Measurements from ENCODE around the gene NAALADL2.

Gene NAALADL2

GRCh38 chr3:175335229-175335628, 476.1 kb downstream of the NAALADL2 start:
- Histone ChIP-seq H3K9me3 (ENCODE audit: insufficient read depth, low read length) (no peaks in the 10 kb centered on the region), H4K20me1 (ENCODE audit: insufficient read depth, low read length) (no peaks in the 10 kb centered on the region), H3K36me3 (replicated peaks; ENCODE audit: low read depth, low read length) (no peaks in the 10 kb centered on the region), H3K4me2 (ENCODE audit: low read length) (no peak overlapping the region), H3K4me3 (ENCODE audit: low read length) (no peak overlapping the region), H3K27ac (ENCODE audit: low read length) (no peak overlapping the region), H3K9ac (ENCODE audit: low read length) (no peak overlapping the region), H2AFZ (ENCODE audit: low read depth, low read length) (no peak overlapping the region), H3K27me3 (ENCODE audit: low read depth, low read length) (no peaks in the 10 kb centered on the region), H3K4me1 (ENCODE audit: low read length) (peaks cover 9% of the 10 kb centered on the region), H3K79me2 (ENCODE audit: low read length) (no peaks in the 10 kb centered on the region)
- TF ChIP-seq CTCF (IDR thresholded peaks at IDR 0.05; ENCODE audit: low read depth, low read length) (no peak), EZH2phosphoT487 (IDR thresholded peaks at IDR 0.05; ENCODE audit: low read depth) (no peak)

GRCh38 chr3:175336406-175337133, 477.4 kb downstream of the NAALADL2 start:
- Histone ChIP-seq H3K36me3 (replicated peaks; ENCODE audit: low read depth, low read length) (no peaks in the 10 kb centered on the region), H3K4me1 (ENCODE audit: low read length) (peaks cover 9% of the 10 kb centered on the region), H2AFZ (ENCODE audit: low read depth, low read length) (no peak overlapping the region), H3K27ac (ENCODE audit: low read length) (no peak overlapping the region), H3K4me3 (ENCODE audit: low read length) (no peak overlapping the region), H4K20me1 (ENCODE audit: insufficient read depth, low read length) (no peaks in the 10 kb centered on the region), H3K4me2 (ENCODE audit: low read length) (peak overlapping the region; percentile 11), H3K9me3 (ENCODE audit: insufficient read depth, low read length) (no peaks in the 10 kb centered on the region), H3K79me2 (ENCODE audit: low read length) (no peaks in the 10 kb centered on the region), H3K9ac (ENCODE audit: low read length) (no peak overlapping the region), H3K27me3 (ENCODE audit: low read depth, low read length) (no peaks in the 10 kb centered on the region)
- no peak for TF ChIP-seq EZH2phosphoT487 (IDR thresholded peaks at IDR 0.05; ENCODE audit: low read depth)
- no peak for TF ChIP-seq CTCF (IDR thresholded peaks at IDR 0.05; ENCODE audit: low read depth, low read length)

- no peak overlapping the region for H3K9ac ChIP-seq (ENCODE audit: low read length)
- no peak overlapping the region for H3K4me3 ChIP-seq (ENCODE audit: low read length)
- H3K4me1 ChIP-seq (ENCODE audit: low read length): peaks cover 9% of the 10 kb centered on the region
- no peak overlapping the region for H3K4me2 ChIP-seq (ENCODE audit: low read length)
- no peaks in the 10 kb centered on the region for H3K79me2 ChIP-seq (ENCODE audit: low read length)
- H3K36me3 ChIP-seq (replicated peaks; ENCODE audit: low read depth, low read length): no peaks in the 10 kb centered on the region
- no peak overlapping the region for H2AFZ ChIP-seq (ENCODE audit: low read depth, low read length)
- H3K9me3 ChIP-seq (ENCODE audit: insufficient read depth, low read length): no peaks in the 10 kb centered on the region
- TF ChIP-seq CTCF (IDR thresholded peaks at IDR 0.05; ENCODE audit: low read depth, low read length) (no peak), EZH2phosphoT487 (IDR thresholded peaks at IDR 0.05; ENCODE audit: low read depth) (no peak)
- no peak overlapping the region for H3K27ac ChIP-seq (ENCODE audit: low read length)
- no peaks in the 10 kb centered on the region for H3K27me3 ChIP-seq (ENCODE audit: low read depth, low read length)
- no peaks in the 10 kb centered on the region for H4K20me1 ChIP-seq (ENCODE audit: insufficient read depth, low read length)
Observed at GRCh38 chr3:175337631-175338030, 478.5 kb downstream of the NAALADL2 start.

GRCh38 chr3:175338775-175339535, 479.8 kb downstream of the NAALADL2 start:
- no peaks in the 10 kb centered on the region for H3K79me2 ChIP-seq (ENCODE audit: low read length)
- no peaks in the 10 kb centered on the region for H3K36me3 ChIP-seq (replicated peaks; ENCODE audit: low read depth, low read length)
- no peaks in the 10 kb centered on the region for H3K9me3 ChIP-seq (ENCODE audit: insufficient read depth, low read length)
- H3K4me2 ChIP-seq (ENCODE audit: low read length): no peak overlapping the region
- no peaks in the 10 kb centered on the region for H3K27me3 ChIP-seq (ENCODE audit: low read depth, low read length)
- TF ChIP-seq EZH2phosphoT487 (IDR thresholded peaks at IDR 0.05; ENCODE audit: low read depth) (no peak), CTCF (IDR thresholded peaks at IDR 0.05; ENCODE audit: low read depth, low read length) (no peak)
- H3K4me1 ChIP-seq (ENCODE audit: low read length): peaks cover 9% of the 10 kb centered on the region
- H3K4me3 ChIP-seq (ENCODE audit: low read length): no peak overlapping the region
- no peaks in the 10 kb centered on the region for H4K20me1 ChIP-seq (ENCODE audit: insufficient read depth, low read length)
- H3K9ac ChIP-seq (ENCODE audit: low read length): no peak overlapping the region
- H2AFZ ChIP-seq (ENCODE audit: low read depth, low read length): no peak overlapping the region
- no peak overlapping the region for H3K27ac ChIP-seq (ENCODE audit: low read length)

Data from OCI-LY3 (cell line).